K562 (cell line): Measurements from ENCODE around the gene CPT1C. TPM values are rescaled to one million over a fixed set of nuclear protein-coding genes. Genes with fewer than 3 reads are reported as not detected.
A peak's percentile ranks its signal among the peaks of the same experiment; 100 is the strongest.

ENCODE experiments used
- ATAC-seq: fragments of 200-7000 bp; cut with Tn5 transposase; 3 replicates; pipeline ENCODE4 v1.9.1; 2020; ENCODE audit warnings: moderate library complexity
- BruUV-seq: library from RNA; stranded (reverse); fragments of 400-500 nt; replicated peaks from 2 replicates; lab custom pipeline; 2021; lab: Mats Ljungman, UMichigan
- CTCF ChIA-PET: fragments of 300-600 bp; formaldehyde crosslinking; extraction: SDS; loops from one replicate; lab custom pipeline; 2021; ENCODE audit warnings: low intra/inter-chr PET ratio; lab: Yijun Ruan, JAX
- POLR2A ChIA-PET: fragments of 300-600, 350-650 bp; sonication (Branson Sonifier 250); formaldehyde crosslinking; extraction: SDS; loops from one replicate; lab custom pipeline; 2021; ENCODE audit warnings: antibody characterized with exemption, inconsistent platforms; lab: Yijun Ruan, JAX
- DNase-seq, 4 experiments: peaks; one replicate each; pipeline versions ENCODE4 v3.0.0 to v3.0.0-alpha.2; 2011 to 2018; ENCODE audit warnings: low spot score in 3 of 4, mixed read lengths in 3 of 4; ENCODE audit errors: extremely low read depth in 1 of 4
- FAIRE-seq: peaks from 2 replicates; lab custom pipeline; 2011; peaks lifted over from hg19 to GRCh38; lab: Jason Lieb, UNC
- H2AFZ ChIP-seq: 2 replicates; pipeline ENCODE4 v1.6.0; 2011; ENCODE audit warnings: low read depth, low read length, control low read depth, inconsistent platforms
- H3K27ac ChIP-seq: fragments of 200-600 bp; 3 replicates; pipeline ENCODE4 v1.8.0; 2011; ENCODE audit warnings: low read depth, mild to moderate bottlenecking, control low read depth, inconsistent platforms, low read length, moderate library complexity, mixed read lengths; ENCODE audit errors: extremely low read depth
- H3K27me3 ChIP-seq, 2 experiments: fragments of 300-600 bp in 1 of 2; 2 replicates in 1 of 2; 3 replicates in 1 of 2; pipeline versions ENCODE4 v1.6.0 to v1.8.0; 2011; ENCODE audit warnings: inconsistent platforms in 2 of 2, low read length in 2 of 2, mild to moderate bottlenecking in 1 of 2, mixed read lengths in 1 of 2, moderate library complexity in 1 of 2; ENCODE audit not compliant: control insufficient read depth in 2 of 2, insufficient read depth in 2 of 2
- H3K36me3 ChIP-seq: fragments of 300-600 bp; 3 replicates; pipeline ENCODE4 v1.8.0; 2011; ENCODE audit warnings: mild to moderate bottlenecking, low read length, inconsistent platforms; ENCODE audit not compliant: control insufficient read depth, insufficient read depth
- H3K4me1 ChIP-seq, 2 experiments: fragments of 200-600 bp in 1 of 2; replicated peaks in 1 of 2; 2 replicates in 1 of 2; 3 replicates in 1 of 2; pipeline versions ENCODE4 v1.5.1 to v1.8.0; 2011; ENCODE audit warnings: inconsistent platforms in 2 of 2, low read length in 2 of 2, mild to moderate bottlenecking in 1 of 2, mixed read lengths in 1 of 2, moderate library complexity in 1 of 2; ENCODE audit not compliant: control insufficient read depth in 2 of 2, insufficient read depth in 2 of 2
- H3K4me2 ChIP-seq: 2 replicates; pipeline ENCODE4 v1.6.1; 2011; ENCODE audit warnings: low read length, control low read depth, inconsistent platforms, mixed read lengths; ENCODE audit not compliant: insufficient read depth
- H3K4me3 ChIP-seq: fragments of 200-600 bp; sonication (generic), shearing (Covaris generic); 2 replicates; pipeline ENCODE4 v1.5.1; 2016; ENCODE audit warnings: control low read depth, inconsistent platforms
- H3K79me2 ChIP-seq: fragments of 200-600 bp; 3 replicates; pipeline ENCODE4 v1.8.0; 2011; ENCODE audit warnings: low read length, inconsistent platforms; ENCODE audit not compliant: control insufficient read depth, insufficient read depth
- H3K9ac ChIP-seq, 2 experiments: 2 replicates each; pipeline versions ENCODE4 v1.6.0 to v1.6.1; 2011; ENCODE audit warnings: low read depth in 2 of 2, low read length in 2 of 2, control low read depth in 1 of 2, inconsistent platforms in 1 of 2, mild to moderate bottlenecking in 1 of 2, mixed read lengths in 1 of 2; ENCODE audit not compliant: insufficient read depth in 1 of 2
- H3K9me1 ChIP-seq: one replicate; pipeline ENCODE4 v1.6.0; 2011; ENCODE audit warnings: inconsistent platforms, mild to moderate bottlenecking, low read length, moderate library complexity; ENCODE audit not compliant: control insufficient read depth, insufficient read depth
- H3K9me3 ChIP-seq: replicated peaks from 2 replicates; pipeline ENCODE4 v1.5.1; 2011; ENCODE audit warnings: low read depth, low read length, inconsistent platforms; ENCODE audit not compliant: control insufficient read depth, insufficient read depth
- H4K20me1 ChIP-seq: replicated peaks from 2 replicates; pipeline ENCODE4 v1.6.1; 2011; ENCODE audit warnings: low read length, inconsistent platforms, mixed read lengths; ENCODE audit not compliant: control insufficient read depth, insufficient read depth
- BRD4 ChIP-seq: fragments of 200-600 bp; sonication (generic); IDR thresholded peaks from 2 replicates; pipeline ENCODE4 v1.6.1; 2017; ENCODE audit warnings: inconsistent platforms
- MIER1 ChIP-seq: fragments of 450-650 bp; IDR thresholded peaks from 2 replicates; pipeline ENCODE4 v1.6.1; 2016; ENCODE audit warnings: antibody characterized with exemption, mild to moderate bottlenecking, low read depth
- NCOA6 ChIP-seq: fragments of 450-650 bp; IDR thresholded peaks from 2 replicates; pipeline ENCODE4 v1.6.1; 2017; ENCODE audit warnings: mild to moderate bottlenecking
- RNF2 ChIP-seq: sonication (generic); IDR thresholded peaks from 2 replicates; pipeline ENCODE4 v1.6.1; 2016
- ZBTB7A ChIP-seq: IDR thresholded peaks from 2 replicates; pipeline ENCODE4 v1.6.1; 2011; ENCODE audit warnings: low read depth, mild to moderate bottlenecking, low read length, moderate library complexity, borderline replicate concordance; ENCODE audit not compliant: control insufficient read depth
- ZFP36 ChIP-seq: fragments of 150-350 bp; IDR thresholded peaks from 2 replicates; pipeline ENCODE4 v1.6.1; 2018; ENCODE audit warnings: low read length, low read depth; ENCODE audit not compliant: partially characterized antibody
- WGBS: fragments of 100-300 bp; shearing (Covaris generic); methylation state at CpG from one replicate; pipeline ENCODE4 v1.1.6; 2016; ENCODE audit warnings: low coverage, mixed read lengths; ENCODE audit not compliant: insufficient coverage; ENCODE audit errors: missing lambda C conversion rate; 5-methylcytosine and 5-hydroxymethylcytosine counted together
- in situ Hi-C: fragments of 300-500 bp; cut with MboI; formaldehyde crosslinking; loops from 4 replicates; pipeline ENCODE4 v1.15.0; 2018; ENCODE audit warnings: inconsistent platforms, mixed read lengths
- intact Hi-C: fragments of 100-400 bp; cut with micrococcal nuclease; formaldehyde crosslinking; loops from 2 replicates; pipeline ENCODE4 v1.14.2; 2022
- polyA plus RNA-seq, 8 experiments: library from polyadenylated mRNA; depleted of rRNA in 4 of 8; stranded (reverse) in 5 of 8; unstranded in 3 of 8; fragments of >200 nt; fragmentation: Nextera tagmentation in 2 of 8; fragmentation: Illumina TruSeq in 1 of 8; extraction: Ambion mirVana in 2 of 8; extraction: Trizol in 1 of 8; gene quantifications; 2 replicates each; pipeline versions ENCODE4 v1.2.1 to v1.2.3, GENCODE V29; 2011 to 2014; ENCODE audit warnings: inconsistent platforms in 1 of 8, missing spikeins in 1 of 8
- total RNA-seq, 7 experiments: library from RNA; depleted of rRNA in 6 of 7; stranded (reverse); fragments of >200 nt in 6 of 7; fragmentation: Illumina TruSeq in 2 of 7; extraction: Trizol in 2 of 7; gene quantifications; 2 replicates each; pipeline versions ENCODE4 v1.2.1 to v1.2.3, GENCODE V29; 2011 to 2021; ENCODE audit warnings: low replicate concordance in 1 of 7

CPT1C gene
- total and polyA plus RNA-seq, 9 of the 15 experiments (the other 6 are each of a cell fraction or from before 2014, with no cell fraction given): 1.9 to 12.3 (median 3.0) TPM

DNA sequence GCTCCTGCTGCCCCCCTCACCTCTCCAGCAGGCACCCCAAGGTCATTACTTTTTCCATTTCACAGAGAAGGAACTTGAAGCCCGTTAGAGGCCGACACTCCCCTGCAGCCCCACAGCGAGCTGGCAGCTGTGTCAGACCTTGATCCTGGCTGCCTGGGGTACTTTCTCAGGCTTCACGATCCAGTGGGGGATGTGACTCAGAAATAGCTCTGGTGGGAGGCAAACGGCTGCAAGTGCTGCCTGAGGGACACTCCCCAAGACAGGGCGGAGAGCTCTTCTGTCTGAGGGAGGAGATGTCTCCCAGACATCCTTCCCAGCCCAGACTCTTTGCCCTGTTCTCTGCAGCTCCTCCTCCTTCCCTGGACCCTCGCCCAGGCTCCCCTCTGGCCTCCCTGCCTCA lies 67.4 kb downstream of the CPT1C start:
- POLR2A ChIA-PET: interaction anchor here (0.5 to 0.8 kb wide), 3 partner anchors 12 to 40 kb away, joined by 3 to 4 read pairs (median 3); no protein-coding TSS in a partner anchor
- intact Hi-C loops: no loop called here
- H3K27ac ChIP-seq: 0 out of 3 replicates have a peak overlapping the region, but pooled peaks have one; percentile 21
- H3K9me1 ChIP-seq: no peaks in the 10 kb centered on the region
- BruUV-seq: no TSS peak
- H2AFZ ChIP-seq: peak overlapping the region; percentile 29
- H3K36me3 ChIP-seq: no peaks in the 10 kb centered on the region
- FAIRE-seq (no peak), ATAC-seq (peak; percentile 19; the same call in 2 of the 3 replicates), DNase-seq (peak in 2 of 4 experiments; percentile 17 to 45)
- H3K79me2 ChIP-seq: peaks cover 5% of the 10 kb centered on the region; the same call in 1 of the 3 replicates
- H3K9ac ChIP-seq: peak overlapping the region in 1 of 2 experiments; percentile 81; a peak in 2 of 4 replicates
- in situ Hi-C loops: no loop called here
- H4K20me1 ChIP-seq: no peaks in the 10 kb centered on the region
- no peaks in the 10 kb centered on the region for H3K27me3 ChIP-seq
- 14% methylated on average over 7 of the region's 7 CpGs for WGBS
- no peak overlapping the region for H3K4me3 ChIP-seq
- H3K4me1 ChIP-seq: peaks cover 19 to 28% of the 10 kb centered on the region in 2 experiments; a peak in 4 of 5 replicates
- TF ChIP-seq MIER1 (no peak), ZBTB7A (peak; percentile 44; the same call in 1 of the 2 replicates)
- H3K4me2 ChIP-seq: peak overlapping the region; percentile 10
- H3K9me3 ChIP-seq: peaks cover 5% of the 10 kb centered on the region
- CTCF ChIA-PET: no interaction called here

DNA sequence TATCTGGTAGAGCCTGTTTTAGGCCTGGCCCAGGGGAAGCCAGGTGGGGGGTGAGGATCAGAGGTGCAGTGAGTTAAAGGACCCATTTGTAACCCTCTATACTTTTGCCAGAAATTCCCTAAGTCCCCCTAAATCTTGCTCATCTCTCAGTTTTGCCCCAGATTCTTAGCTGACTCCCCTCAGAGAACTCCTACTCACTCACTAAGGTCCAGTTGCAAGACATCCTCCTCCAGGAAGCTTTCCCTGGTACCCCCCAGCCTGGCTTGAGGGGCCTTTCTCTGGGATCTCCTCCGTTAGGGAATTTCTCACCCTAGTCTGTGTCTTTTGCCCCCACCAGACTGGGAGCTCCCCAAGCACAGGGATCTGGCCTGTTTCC lies 70.3 kb downstream of the CPT1C start:
- Histone ChIP-seq H3K27me3 (no peaks in the 10 kb centered on the region), H3K9me3 (peaks cover under 1% of the 10 kb centered on the region), H3K27ac (peak overlapping the region; percentile 77), H4K20me1 (no peaks in the 10 kb centered on the region), H3K79me2 (peaks cover 5% of the 10 kb centered on the region; the same call in 1 of the 3 replicates), H3K4me3 (0 out of 2 replicates have a peak overlapping the region, but pooled peaks have one; percentile 24), H3K4me1 (peaks cover 28 to 33% of the 10 kb centered on the region in 2 experiments), H3K9ac (peak overlapping the region; percentile 70 to 82), H3K4me2 (peak overlapping the region; percentile 75), H3K36me3 (no peaks in the 10 kb centered on the region), H2AFZ (peak overlapping the region; percentile 98), H3K9me1 (no peaks in the 10 kb centered on the region)
- 60% methylated on average over 1 of the region's 1 CpG for WGBS
- in situ Hi-C loops (no loop called here), intact Hi-C loops (loop anchor here (2.0 to 5.0 kb wide), 2 partner anchors 76 to 169 kb away; partner anchors contain the start of gene PRR12)
- DNase-seq (no peak), ATAC-seq (no peak), FAIRE-seq (no peak)
- peak; percentile 48 for TF ChIP-seq ZFP36
- TF ChIP-seq RNF2: no peak
- no peak for TF ChIP-seq NCOA6
- TF ChIP-seq BRD4: 0 out of 2 replicates have a peak, but pooled peaks have one; percentile 2
- ChIA-PET POLR2A (interaction anchor here (0.6 to 1.2 kb wide), 5 partner anchors 9 to 115 kb away, joined by 3 read pairs; partner anchors contain the start of gene PRMT1), CTCF (interaction anchor here (1.7 kb wide), 1 partner anchor 81 kb away, joined by 5 read pairs; no protein-coding TSS in a partner anchor)
- BruUV-seq: no TSS peak
